ENCODE data around the gene LBX2. TPM values are rescaled to one million over a fixed set of nuclear protein-coding genes. Genes with fewer than 3 reads are reported as not detected.

The LBX2 gene
- total and polyA plus RNA-seq, 10 of the 15 experiments (the other 5 are each of a cell fraction or from before 2014, with no cell fraction given), result 0.08 to 4.0 (median 0.27) TPM

GRCh38 chr2:74510272-74510671 lies 10.9 kb upstream of the LBX2 start (continued):
- TF ChIP-seq MEF2B (IDR thresholded peaks at IDR 0.05; ENCODE audit: partially characterized antibody, poor library complexity, severe bottlenecking), result no peak
- no peak for TF ChIP-seq SUZ12 (IDR thresholded peaks at IDR 0.05; ENCODE audit: unreplicated experiment)

DNA sequence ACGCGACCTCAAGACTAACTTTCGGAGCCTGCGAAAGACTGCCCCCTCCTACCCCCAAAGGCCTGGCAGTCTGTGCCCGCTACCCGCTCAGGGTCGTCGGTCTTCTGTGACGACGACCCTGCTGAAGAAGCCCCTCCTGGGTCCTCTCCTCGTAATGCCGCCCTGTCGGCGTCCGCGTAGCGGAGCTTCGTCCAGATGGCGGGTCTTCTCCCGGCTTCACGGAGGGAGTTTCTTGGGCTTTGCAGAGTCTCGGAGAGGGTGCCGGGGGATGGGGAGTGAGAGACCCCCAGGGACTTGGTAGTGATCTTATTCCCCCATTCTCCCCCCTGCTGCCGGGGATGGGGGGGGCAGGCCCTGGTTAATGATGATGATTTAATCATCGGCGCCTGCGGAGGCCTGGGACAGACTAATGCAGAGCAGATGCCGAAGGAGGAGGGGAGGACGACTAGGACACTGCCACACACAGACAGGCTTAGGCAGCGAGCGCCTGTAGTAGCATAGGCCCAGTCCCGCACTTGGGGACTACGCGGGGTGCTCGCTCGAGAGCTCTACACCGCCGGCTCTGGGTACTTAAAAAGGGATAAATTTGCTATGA lies 8.6 kb upstream of the LBX2 start:
- Histone ChIP-seq H3K4me3 (peak overlapping the region; percentile 98), H3K27ac (ENCODE audit: control insufficient read depth, insufficient read depth) (peak overlapping the region; percentile 97), H3K36me3 (ENCODE audit: control insufficient read depth in 2 of 2, insufficient read depth in 2 of 2, low read length in 1 of 2) (peaks cover 0 to 7% of the 10 kb centered on the region in 2 experiments; a peak in 1 of 4 replicates), H3K9ac (ENCODE audit: control insufficient read depth, insufficient read depth, low read length) (peak overlapping the region; percentile 93), H3K27me3 (replicated peaks in 1 of 2; ENCODE audit: control insufficient read depth in 2 of 2, insufficient read depth in 2 of 2, low read length in 1 of 2) (peaks cover 2 to 3% of the 10 kb centered on the region in 2 experiments; a peak in 3 of 4 replicates), H3K4me2 (ENCODE audit: control insufficient read depth, insufficient read depth) (peak overlapping the region; percentile 95), H3K79me2 (ENCODE audit: control insufficient read depth, insufficient read depth, low read length) (peaks cover 12% of the 10 kb centered on the region), H2AFZ (ENCODE audit: control insufficient read depth, low read depth, low read length) (peak overlapping the region; percentile 100), H3K4me1 (ENCODE audit: control insufficient read depth, insufficient read depth, low read length) (peaks cover 22% of the 10 kb centered on the region), H4K20me1 (ENCODE audit: control insufficient read depth, insufficient read depth) (no peaks in the 10 kb centered on the region), H3K9me3 (replicated peaks; ENCODE audit: control insufficient read depth, insufficient read depth, low read length) (no peaks in the 10 kb centered on the region)
- peak; percentile 53 for ATAC-seq
- CTCF ChIA-PET, result interaction anchor here (0.6 to 13.9 kb wide), 9 partner anchors 12 to 91 kb away, joined by 3 to 231 read pairs (median 6); partner anchors contain the start of genes AUP1, CCDC142, DQX1 and HTRA2
- 16% methylated on average over 38 of the region's 38 CpGs for WGBS (ENCODE audit: insufficient coverage, insufficient replicate concordance, low lambda C conversion rate, missing lambda C conversion rate)
- POLR2A ChIA-PET, result interaction anchor here (0.9 to 5.8 kb wide), 7 partner anchors 14 to 81 kb away, joined by 3 to 33 read pairs (median 3); partner anchors contain the start of genes AUP1, DQX1, HTRA2 and TTC31
- in situ Hi-C loops (cut with MboI), result no loop called here
- DNase-seq (ENCODE audit: low read depth, low spot score), result no peak
- TSS peak; percentile 78 for BruUV-seq (replicated peaks)
- RAD21 ChIA-PET (ENCODE audit: unreplicated experiment), result interaction anchor here (0.9 to 5.5 kb wide), 4 partner anchors 23 to 79 kb away, joined by 3 to 61 read pairs (median 26); partner anchors contain the start of genes AUP1 and HTRA2
- intact Hi-C loops (cut with micrococcal nuclease; ENCODE audit: unreplicated experiment), result loop anchor here (1.0 kb wide), 2 partner anchors 21 to 79 kb away; partner anchors contain the start of genes AUP1 and HTRA2
- no peak for FAIRE-seq
- SMC1A ChIA-PET (ENCODE audit: uncharacterized antibody, unreplicated experiment), result interaction anchor here (0.7 to 5.2 kb wide), 4 partner anchors 22 to 78 kb away, joined by 3 to 71 read pairs (median 28); partner anchors contain the start of genes AUP1, DQX1 and HTRA2
- TF ChIP-seq ASH2L (IDR thresholded peaks at IDR 0.05; ENCODE audit: borderline replicate concordance, low read depth) (no peak), HDAC6 (IDR thresholded peaks at IDR 0.05; ENCODE audit: unreplicated experiment) (no peak), EED (IDR thresholded peaks at IDR 0.05; ENCODE audit: low read depth) (no peak), BCL3 (IDR thresholded peaks at IDR 0.05; ENCODE audit: borderline replicate concordance, insufficient read depth, low read depth, low read length, poor library complexity, severe bottlenecking) (no peak), STAT3 (IDR thresholded peaks at IDR 0.05; ENCODE audit: low read depth, low read length) (no peak), DPF2 (IDR thresholded peaks at IDR 0.05) (0 out of 2 replicates have a peak, but pooled peaks have one; percentile 10), PAX8 (IDR thresholded peaks at IDR 0.05) (no peak), ELK1 (IDR thresholded peaks at IDR 0.05; ENCODE audit: low read depth, low read length) (no peak), FOS (IDR thresholded peaks at IDR 0.05; ENCODE audit: borderline replicate concordance, extremely low read depth, insufficient read length) (no peak), KLF5 (IDR thresholded peaks at IDR 0.05; ENCODE audit: partially characterized antibody) (no peak), CTCF (IDR thresholded peaks at IDR 0.05 in 2 of 3, conservative IDR thresholded peaks at IDR 0.05 in 1 of 3; ENCODE audit: control insufficient read depth in 2 of 3, extremely low read depth in 1 of 3, insufficient read depth in 1 of 3, low read depth in 3 of 3, low read length in 3 of 3) (no peak), HDAC2 (IDR thresholded peaks at IDR 0.05) (no peak)
- TF ChIP-seq, protein P1, sequence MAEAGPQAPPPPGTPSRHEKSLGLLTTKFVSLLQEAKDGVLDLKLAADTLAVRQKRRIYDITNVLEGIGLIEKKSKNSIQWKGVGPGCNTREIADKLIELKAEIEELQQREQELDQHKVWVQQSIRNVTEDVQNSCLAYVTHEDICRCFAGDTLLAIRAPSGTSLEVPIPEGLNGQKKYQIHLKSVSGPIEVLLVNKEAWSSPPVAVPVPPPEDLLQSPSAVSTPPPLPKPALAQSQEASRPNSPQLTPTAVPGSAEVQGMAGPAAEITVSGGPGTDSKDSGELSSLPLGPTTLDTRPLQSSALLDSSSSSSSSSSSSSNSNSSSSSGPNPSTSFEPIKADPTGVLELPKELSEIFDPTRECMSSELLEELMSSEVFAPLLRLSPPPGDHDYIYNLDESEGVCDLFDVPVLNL (IDR thresholded peaks at IDR 0.05; ENCODE audit: low read depth, low read length), result no peak
